ENCODE results near the gene CMYA5. TPM values are rescaled to one million over a fixed set of nuclear protein-coding genes. Genes with fewer than 3 reads are reported as not detected.

Gene CMYA5
- total RNA-seq, 1 experiment from 2014 or later: 0.81 TPM

GRCh38 chr5:79800979-79801827 is 111.6 kb downstream of the CMYA5 start:
- peak overlapping the region; percentile 71 for H2AFZ ChIP-seq
- no peaks in the 10 kb centered on the region for H3K27me3 ChIP-seq (ENCODE audit: insufficient read depth, low read depth)
- no peaks in the 10 kb centered on the region for H3K79me2 ChIP-seq (ENCODE audit: low read depth)
- no peaks in the 10 kb centered on the region for H3F3A ChIP-seq (ENCODE audit: insufficient read depth, low read depth)
- ChIA-PET CTCF (no interaction called here), POLR2A (ENCODE audit: unreplicated experiment) (interaction anchor here (0.6 kb wide), 1 partner anchor 817 kb away, joined by 4 read pairs; no protein-coding TSS in a partner anchor)
- H3K9me3 ChIP-seq (ENCODE audit: insufficient read depth, low read depth): no peaks in the 10 kb centered on the region
- peak overlapping the region; percentile 32 for H3K4me2 ChIP-seq
- H3K9me2 ChIP-seq (ENCODE audit: insufficient read depth): no peaks in the 10 kb centered on the region
- H3K27ac ChIP-seq: no peak overlapping the region
- H4K20me1 ChIP-seq (ENCODE audit: insufficient read depth): no peaks in the 10 kb centered on the region
- intact Hi-C loops (cut with micrococcal nuclease; ENCODE audit: unreplicated experiment): no loop called here
- H3K36me3 ChIP-seq (ENCODE audit: low read depth): no peaks in the 10 kb centered on the region
- TF ChIP-seq, protein P1, sequence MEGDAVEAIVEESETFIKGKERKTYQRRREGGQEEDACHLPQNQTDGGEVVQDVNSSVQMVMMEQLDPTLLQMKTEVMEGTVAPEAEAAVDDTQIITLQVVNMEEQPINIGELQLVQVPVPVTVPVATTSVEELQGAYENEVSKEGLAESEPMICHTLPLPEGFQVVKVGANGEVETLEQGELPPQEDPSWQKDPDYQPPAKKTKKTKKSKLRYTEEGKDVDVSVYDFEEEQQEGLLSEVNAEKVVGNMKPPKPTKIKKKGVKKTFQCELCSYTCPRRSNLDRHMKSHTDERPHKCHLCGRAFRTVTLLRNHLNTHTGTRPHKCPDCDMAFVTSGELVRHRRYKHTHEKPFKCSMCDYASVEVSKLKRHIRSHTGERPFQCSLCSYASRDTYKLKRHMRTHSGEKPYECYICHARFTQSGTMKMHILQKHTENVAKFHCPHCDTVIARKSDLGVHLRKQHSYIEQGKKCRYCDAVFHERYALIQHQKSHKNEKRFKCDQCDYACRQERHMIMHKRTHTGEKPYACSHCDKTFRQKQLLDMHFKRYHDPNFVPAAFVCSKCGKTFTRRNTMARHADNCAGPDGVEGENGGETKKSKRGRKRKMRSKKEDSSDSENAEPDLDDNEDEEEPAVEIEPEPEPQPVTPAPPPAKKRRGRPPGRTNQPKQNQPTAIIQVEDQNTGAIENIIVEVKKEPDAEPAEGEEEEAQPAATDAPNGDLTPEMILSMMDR (conservative IDR thresholded peaks at IDR 0.05): no peak
- no peak for TF ChIP-seq EZH2 (IDR thresholded peaks at IDR 0.05; ENCODE audit: low read depth)
- BruUV-seq (replicated peaks): no TSS peak
- H3K4me1 ChIP-seq (replicated peaks; ENCODE audit: insufficient read depth): no peaks in the 10 kb centered on the region; the same call in 1 of the 2 replicates
- H3K4me3 ChIP-seq: no peak overlapping the region
- no peak for DNase-seq

- DNase-seq: no peak
- BruUV-seq (replicated peaks): no TSS peak
- ChIA-PET POLR2A (ENCODE audit: unreplicated experiment) (no interaction called here), CTCF (interaction anchor here (0.8 kb wide), 1 partner anchor 9 kb away, joined by 5 read pairs; no protein-coding TSS in a partner anchor)
- H3F3A ChIP-seq (ENCODE audit: insufficient read depth, low read depth): no peaks in the 10 kb centered on the region
- H3K79me2 ChIP-seq (ENCODE audit: low read depth): no peaks in the 10 kb centered on the region
- no peak overlapping the region for H3K27ac ChIP-seq
- no peaks in the 10 kb centered on the region for H4K20me1 ChIP-seq (ENCODE audit: insufficient read depth)
- no peaks in the 10 kb centered on the region for H3K9me2 ChIP-seq (ENCODE audit: insufficient read depth)
- TF ChIP-seq, protein P1 (conservative IDR thresholded peaks at IDR 0.05): no peak
- no peak for TF ChIP-seq EZH2 (IDR thresholded peaks at IDR 0.05; ENCODE audit: low read depth)
- no peak overlapping the region for H3K4me2 ChIP-seq
- no peaks in the 10 kb centered on the region for H3K36me3 ChIP-seq (ENCODE audit: low read depth)
- H3K4me3 ChIP-seq: no peak overlapping the region
- intact Hi-C loops (cut with micrococcal nuclease; ENCODE audit: unreplicated experiment): no loop called here
- H3K27me3 ChIP-seq (ENCODE audit: insufficient read depth, low read depth): no peaks in the 10 kb centered on the region
- H3K4me1 ChIP-seq (replicated peaks; ENCODE audit: insufficient read depth): no peaks in the 10 kb centered on the region; the same call in 1 of the 2 replicates
- H3K9me3 ChIP-seq (ENCODE audit: insufficient read depth, low read depth): no peaks in the 10 kb centered on the region
- H2AFZ ChIP-seq: no peak overlapping the region
Measured at GRCh38 chr5:79802406-79802805, 112.8 kb downstream of the CMYA5 start.

- Histone ChIP-seq H2AFZ (no peak overlapping the region), H3K4me3 (no peak overlapping the region), H3F3A (ENCODE audit: insufficient read depth, low read depth) (no peaks in the 10 kb centered on the region), H3K27ac (no peak overlapping the region), H4K20me1 (ENCODE audit: insufficient read depth) (no peaks in the 10 kb centered on the region), H3K27me3 (ENCODE audit: insufficient read depth, low read depth) (no peaks in the 10 kb centered on the region), H3K4me1 (replicated peaks; ENCODE audit: insufficient read depth) (no peaks in the 10 kb centered on the region; the same call in 1 of the 2 replicates), H3K9me2 (ENCODE audit: insufficient read depth) (no peaks in the 10 kb centered on the region), H3K9me3 (ENCODE audit: insufficient read depth, low read depth) (no peaks in the 10 kb centered on the region), H3K36me3 (ENCODE audit: low read depth) (no peaks in the 10 kb centered on the region), H3K79me2 (ENCODE audit: low read depth) (no peaks in the 10 kb centered on the region), H3K4me2 (no peak overlapping the region)
- BruUV-seq (replicated peaks): no TSS peak
- CTCF ChIA-PET: no interaction called here
- POLR2A ChIA-PET (ENCODE audit: unreplicated experiment): no interaction called here
- no peak for TF ChIP-seq EZH2 (IDR thresholded peaks at IDR 0.05; ENCODE audit: low read depth)
- TF ChIP-seq, protein P1 (conservative IDR thresholded peaks at IDR 0.05): no peak
- no peak for DNase-seq
- intact Hi-C loops (cut with micrococcal nuclease; ENCODE audit: unreplicated experiment): no loop called here
Measured at GRCh38 chr5:79803007-79803406, 113.4 kb downstream of the CMYA5 start.
